Stimulated activated effector memory CD8-positive, alpha-beta T cell treated with anti-CD3 and anti-CD28 coated beads, Interleukin-12 subunit alpha, Interleukin-12 subunit beta, amount 100 ng/mL, for 72 hours (primary cell): ENCODE results near the gene MAD1L1.
A peak's percentile ranks its signal among the peaks of the same experiment; 100 is the strongest.
"Not testable (repeated sequence)": the region's sequence is repeated elsewhere in the genome, so short reads cannot be mapped to it uniquely, and the experiment has no call there.

Source experiments
- ATAC-seq: fragments of 150-1000 bp; cut with Tn5 transposase; 2 replicates; pipeline ENCODE4 v1.10.0; 2021
- DNase-seq, 2 donors: peaks; one replicate each; pipeline ENCODE4 v3.0.0; 2021 to 2022; ENCODE audit warnings: low spot score in 2 of 2
- H3K27ac Mint-ChIP-seq: one replicate; pipeline ENCODE4 v1.8.0; 2022; ENCODE audit warnings: mild to moderate bottlenecking, mixed read lengths
- H3K36me3 Mint-ChIP-seq: one replicate; pipeline ENCODE4 v1.8.0; 2022; ENCODE audit warnings: mild to moderate bottlenecking, mixed read lengths
- H3K4me1 Mint-ChIP-seq: one replicate; pipeline ENCODE4 v1.8.0; 2022; ENCODE audit warnings: mixed read lengths
- H3K4me3 Mint-ChIP-seq: one replicate; pipeline ENCODE4 v1.8.0; 2022; ENCODE audit warnings: mild to moderate bottlenecking, mixed read lengths
- H3K9me3 Mint-ChIP-seq: one replicate; pipeline ENCODE4 v1.8.0; 2022; ENCODE audit warnings: mixed read lengths

The MAD1L1 gene

GRCh38 chr7:2040201-2040892, 192.4 kb downstream of the MAD1L1 start:
- no peak for DNase-seq
- H3K36me3 Mint-ChIP-seq = no peaks in the 10 kb centered on the region
- H3K4me1 Mint-ChIP-seq = peaks cover 62% of the 10 kb centered on the region
- no peak for ATAC-seq
- H3K4me3 Mint-ChIP-seq = no peak overlapping the region
- H3K27ac Mint-ChIP-seq = no peak overlapping the region
- no peaks in the 10 kb centered on the region for H3K9me3 Mint-ChIP-seq

GRCh38 chr7:2038931-2039728, 193.6 kb downstream of the MAD1L1 start:
- peaks cover 62% of the 10 kb centered on the region for H3K4me1 Mint-ChIP-seq
- H3K27ac Mint-ChIP-seq = no peak overlapping the region
- no peaks in the 10 kb centered on the region for H3K9me3 Mint-ChIP-seq
- ATAC-seq (peak; percentile 62), DNase-seq (no peak)
- peak overlapping the region; percentile 73 for H3K4me3 Mint-ChIP-seq
- H3K36me3 Mint-ChIP-seq = no peaks in the 10 kb centered on the region

GRCh38 chr7:2037808-2038522, 194.8 kb downstream of the MAD1L1 start:
- DNase-seq (peak in 1 of 2 donors; percentile 60), ATAC-seq (peak; percentile 67)
- Mint-ChIP-seq H3K9me3 (no peaks in the 10 kb centered on the region), H3K4me3 (peak overlapping the region; percentile 73), H3K36me3 (no peaks in the 10 kb centered on the region), H3K4me1 (peaks cover 60% of the 10 kb centered on the region), H3K27ac (peak overlapping the region; percentile 27)

GRCh38 chr7:2037301-2037807, 195.4 kb downstream of the MAD1L1 start:
- H3K4me3 Mint-ChIP-seq = peak overlapping the region; percentile 73
- DNase-seq (peak in 1 of 2 donors; percentile 55), ATAC-seq (peak; percentile 90)
- no peaks in the 10 kb centered on the region for H3K9me3 Mint-ChIP-seq
- peaks cover 65% of the 10 kb centered on the region for H3K4me1 Mint-ChIP-seq
- peak overlapping the region; percentile 27 for H3K27ac Mint-ChIP-seq
- no peaks in the 10 kb centered on the region for H3K36me3 Mint-ChIP-seq

- H3K4me1 Mint-ChIP-seq = peaks cover 65% of the 10 kb centered on the region
- DNase-seq (no peak), ATAC-seq (no peak)
- no peaks in the 10 kb centered on the region for H3K9me3 Mint-ChIP-seq
- peak overlapping the region; percentile 73 for H3K4me3 Mint-ChIP-seq
- no peaks in the 10 kb centered on the region for H3K36me3 Mint-ChIP-seq
- no peak overlapping the region for H3K27ac Mint-ChIP-seq
These were observed 196.0 kb downstream of the MAD1L1 start for GRCh38 chr7:2036786-2037185.

GRCh38 chr7:2036201-2036600, 196.5 kb downstream of the MAD1L1 start:
- H3K9me3 Mint-ChIP-seq, H3K36me3 Mint-ChIP-seq, DNase-seq, ATAC-seq, H3K4me3 Mint-ChIP-seq, H3K27ac Mint-ChIP-seq: not testable (repeated sequence)
- peaks cover 65% of the 10 kb centered on the region for H3K4me1 Mint-ChIP-seq

GRCh38 chr7:2034291-2035201, 198.2 kb downstream of the MAD1L1 start:
- no peak for DNase-seq
- no peak overlapping the region for H3K4me3 Mint-ChIP-seq
- ATAC-seq = no peak
- H3K36me3 Mint-ChIP-seq = no peaks in the 10 kb centered on the region
- H3K9me3 Mint-ChIP-seq = no peaks in the 10 kb centered on the region
- peaks cover 61% of the 10 kb centered on the region for H3K4me1 Mint-ChIP-seq
- no peak overlapping the region for H3K27ac Mint-ChIP-seq

- peaks cover 6% of the 10 kb centered on the region for H3K9me3 Mint-ChIP-seq
- ATAC-seq (no peak), DNase-seq (no peak)
- H3K27ac Mint-ChIP-seq = no peak overlapping the region
- H3K4me3 Mint-ChIP-seq = no peak overlapping the region
- H3K4me1 Mint-ChIP-seq = peaks cover 58% of the 10 kb centered on the region
- H3K36me3 Mint-ChIP-seq = no peaks in the 10 kb centered on the region
These were observed 199.1 kb downstream of the MAD1L1 start for GRCh38 chr7:2033586-2034135.

- Mint-ChIP-seq H3K9me3 (peaks cover 10% of the 10 kb centered on the region), H3K27ac (no peak overlapping the region), H3K4me1 (peaks cover 52% of the 10 kb centered on the region), H3K36me3 (no peaks in the 10 kb centered on the region), H3K4me3 (no peak overlapping the region)
- DNase-seq (no peak), ATAC-seq (no peak)
These were observed 199.8 kb downstream of the MAD1L1 start for GRCh38 chr7:2032876-2033407.

- H3K4me1 Mint-ChIP-seq = peaks cover 45% of the 10 kb centered on the region
- ATAC-seq = no peak
- H3K27ac Mint-ChIP-seq = no peak overlapping the region
- H3K9me3 Mint-ChIP-seq = peaks cover 10% of the 10 kb centered on the region
- DNase-seq = no peak
- no peaks in the 10 kb centered on the region for H3K36me3 Mint-ChIP-seq
- no peak overlapping the region for H3K4me3 Mint-ChIP-seq
These were observed 200.5 kb downstream of the MAD1L1 start for GRCh38 chr7:2032030-2032875.

GRCh38 chr7:2031451-2031845, 201.3 kb downstream of the MAD1L1 start:
- peaks cover 10% of the 10 kb centered on the region for H3K9me3 Mint-ChIP-seq
- peaks cover 37% of the 10 kb centered on the region for H3K4me1 Mint-ChIP-seq
- DNase-seq (no peak), ATAC-seq (no peak)
- peak overlapping the region; percentile 35 for H3K27ac Mint-ChIP-seq
- H3K4me3 Mint-ChIP-seq = peak overlapping the region; percentile 14
- no peaks in the 10 kb centered on the region for H3K36me3 Mint-ChIP-seq

GRCh38 chr7:2030475-2031450, 202.0 kb downstream of the MAD1L1 start:
- Mint-ChIP-seq H3K9me3 (peaks cover 13% of the 10 kb centered on the region), H3K4me1 (peaks cover 35% of the 10 kb centered on the region), H3K27ac (peak overlapping the region; percentile 35), H3K4me3 (peak overlapping the region; percentile 14), H3K36me3 (no peaks in the 10 kb centered on the region)
- ATAC-seq (peak; percentile 55), DNase-seq (no peak)
